GM12873 (cell line): ENCODE data around the gene CORO2B.

Experiments used
- CTCF ChIP-seq: IDR thresholded peaks from 2 replicates; pipeline ENCODE4 v1.5.1; 2012; ENCODE audit warnings: low read depth, mild to moderate bottlenecking, moderate library complexity, low read length, control low read depth; ENCODE audit not compliant: insufficient read depth; ENCODE audit errors: missing control alignments

Gene CORO2B

GRCh38 chr15:68749793-68750192, 171.0 kb downstream of the CORO2B start:
- TF ChIP-seq CTCF: no peak

- TF ChIP-seq CTCF: no peak
These were observed 172.8 kb downstream of the CORO2B start for GRCh38 chr15:68751622-68752021.

GRCh38 chr15:68755731-68756130, 176.9 kb downstream of the CORO2B start:
- TF ChIP-seq CTCF: no peak

- TF ChIP-seq CTCF: no peak
These were observed 184.3 kb downstream of the CORO2B start for GRCh38 chr15:68763063-68763462.

GRCh38 chr15:68764090-68764489, 185.3 kb downstream of the CORO2B start:
- no peak for TF ChIP-seq CTCF

GRCh38 chr15:68765602-68766368, 187.0 kb downstream of the CORO2B start:
- no peak for TF ChIP-seq CTCF

GRCh38 chr15:68767833-68768232, 189.0 kb downstream of the CORO2B start:
- TF ChIP-seq CTCF: no peak

- no peak for TF ChIP-seq CTCF
These were observed 189.5 kb downstream of the CORO2B start for GRCh38 chr15:68768321-68768720.
